ENCODE measurements around the gene ABCC1. TPM values are rescaled to one million over a fixed set of nuclear protein-coding genes. Genes with fewer than 3 reads are reported as not detected.

The ABCC1 gene
- total RNA-seq, 6 donors from 2014 or later: 35.4 to 106 (median 44.8) TPM

DNA sequence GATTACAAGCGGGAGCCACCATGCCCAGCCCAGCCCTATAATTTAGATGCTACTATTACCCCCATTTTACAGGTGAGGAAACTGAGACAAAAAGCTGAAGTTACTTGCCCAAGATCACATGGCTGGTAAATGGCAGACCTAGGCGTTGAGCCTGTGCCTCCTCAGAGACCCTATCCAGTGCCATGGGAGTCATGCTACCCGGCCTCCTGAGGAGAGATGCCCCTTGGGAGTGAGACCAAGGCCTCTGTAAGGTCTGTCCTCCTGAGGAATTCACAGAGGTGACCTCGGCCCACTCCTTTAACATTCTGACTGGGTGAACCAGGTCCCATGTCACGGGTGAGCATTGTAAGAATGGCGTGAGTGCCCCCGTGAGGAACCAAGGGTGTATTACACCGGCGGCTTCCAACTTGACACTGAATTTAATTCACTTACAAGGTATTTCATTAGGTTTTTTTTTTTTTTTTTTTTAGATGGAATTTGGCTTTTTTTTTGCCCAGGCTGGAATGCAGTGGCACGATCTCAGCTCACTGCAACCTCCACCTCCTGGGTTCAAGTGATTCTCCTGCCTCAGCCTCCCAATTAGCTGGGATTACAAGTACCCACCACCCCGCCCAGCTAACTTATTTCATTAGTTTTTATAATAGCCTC lies 178.2 kb downstream of the ABCC1 start:
- WGBS, 2 donors: 28 to 36% methylated on average over 9 to 11 of the region's 11 CpGs
- DNase-seq: peak in 1 of 2 donors; percentile 68
- Histone ChIP-seq H3K36me3 (peaks cover under 1 to 73% (median 42%) of the 10 kb centered on the region in 4 donors), H3K27ac (peak overlapping the region in 1 of 4 donors; percentile 52), H3K4me3 (no peak overlapping the region), H3K27me3 (no peaks in the 10 kb centered on the region), H3K4me1 (peaks cover 0 to 6% (median 0%) of the 10 kb centered on the region in 4 donors), H3K9me3 (peaks cover 0 to 8% (median 6%) of the 10 kb centered on the region in 4 donors)
- ATAC-seq (ENCODE audit: low FRiP score in 2 of 2): peak; percentile 84 to 90
- TF ChIP-seq, protein P1, sequence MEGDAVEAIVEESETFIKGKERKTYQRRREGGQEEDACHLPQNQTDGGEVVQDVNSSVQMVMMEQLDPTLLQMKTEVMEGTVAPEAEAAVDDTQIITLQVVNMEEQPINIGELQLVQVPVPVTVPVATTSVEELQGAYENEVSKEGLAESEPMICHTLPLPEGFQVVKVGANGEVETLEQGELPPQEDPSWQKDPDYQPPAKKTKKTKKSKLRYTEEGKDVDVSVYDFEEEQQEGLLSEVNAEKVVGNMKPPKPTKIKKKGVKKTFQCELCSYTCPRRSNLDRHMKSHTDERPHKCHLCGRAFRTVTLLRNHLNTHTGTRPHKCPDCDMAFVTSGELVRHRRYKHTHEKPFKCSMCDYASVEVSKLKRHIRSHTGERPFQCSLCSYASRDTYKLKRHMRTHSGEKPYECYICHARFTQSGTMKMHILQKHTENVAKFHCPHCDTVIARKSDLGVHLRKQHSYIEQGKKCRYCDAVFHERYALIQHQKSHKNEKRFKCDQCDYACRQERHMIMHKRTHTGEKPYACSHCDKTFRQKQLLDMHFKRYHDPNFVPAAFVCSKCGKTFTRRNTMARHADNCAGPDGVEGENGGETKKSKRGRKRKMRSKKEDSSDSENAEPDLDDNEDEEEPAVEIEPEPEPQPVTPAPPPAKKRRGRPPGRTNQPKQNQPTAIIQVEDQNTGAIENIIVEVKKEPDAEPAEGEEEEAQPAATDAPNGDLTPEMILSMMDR (IDR thresholded peaks at IDR 0.05): peak; percentile 72 to 88 (median 82)
- no peak for TF ChIP-seq POLR2AphosphoS5 (IDR thresholded peaks at IDR 0.05)
- TF ChIP-seq EP300 (IDR thresholded peaks at IDR 0.05): no peak
- no peak for TF ChIP-seq POLR2A (IDR thresholded peaks at IDR 0.05)

DNA sequence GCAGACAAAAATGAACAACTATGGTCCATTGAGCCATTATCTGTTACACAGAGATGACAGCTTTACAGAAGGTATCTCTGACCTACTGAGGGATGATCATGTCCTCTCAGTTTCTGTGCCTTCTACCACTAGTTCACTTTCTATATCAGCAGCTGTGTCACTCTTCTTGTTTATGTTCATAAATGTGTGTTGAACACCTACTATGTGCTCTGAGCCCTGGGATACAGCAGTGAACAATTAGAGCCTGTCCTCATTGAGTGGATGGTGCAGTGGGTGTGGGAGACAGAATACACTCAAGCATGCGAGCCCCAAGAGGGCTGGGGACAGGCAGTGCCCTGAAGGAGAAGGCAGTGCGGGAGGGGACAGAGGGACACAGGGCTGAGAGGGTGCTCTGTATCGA lies 181.8 kb downstream of the ABCC1 start:
- TF ChIP-seq POLR2AphosphoS5 (IDR thresholded peaks at IDR 0.05) (no peak), EP300 (IDR thresholded peaks at IDR 0.05) (no peak), POLR2A (IDR thresholded peaks at IDR 0.05) (no peak)
- TF ChIP-seq, protein P1 (IDR thresholded peaks at IDR 0.05): no peak
- H3K27ac ChIP-seq: no peak overlapping the region
- WGBS, 2 donors: 90 to 100% methylated on average over 3 of the region's 3 CpGs
- H3K4me3 ChIP-seq: no peak overlapping the region
- H3K9me3 ChIP-seq: no peaks in the 10 kb centered on the region
- H3K4me1 ChIP-seq: peaks cover 0 to 6% (median 0%) of the 10 kb centered on the region in 4 donors
- H3K36me3 ChIP-seq: peaks cover 5 to 76% (median 53%) of the 10 kb centered on the region in 4 donors
- ATAC-seq (ENCODE audit: low FRiP score in 2 of 2) (no peak), DNase-seq (no peak)
- no peaks in the 10 kb centered on the region for H3K27me3 ChIP-seq

GRCh38 chr16:16131659-16132058 lies 182.2 kb downstream of the ABCC1 start:
- peaks cover 0 to 6% (median 0%) of the 10 kb centered on the region in 4 donors for H3K4me1 ChIP-seq

GRCh38 chr16:16133943-16134604 lies 184.7 kb downstream of the ABCC1 start:
- peak in 1 of 2 donors; percentile 58 for DNase-seq
- Histone ChIP-seq H3K27ac (no peak overlapping the region), H3K4me1 (no peaks in the 10 kb centered on the region), H3K4me3 (no peak overlapping the region), H3K27me3 (no peaks in the 10 kb centered on the region), H3K9me3 (no peaks in the 10 kb centered on the region), H3K36me3 (peaks cover 12 to 93% (median 77%) of the 10 kb centered on the region in 4 donors)
- ATAC-seq (ENCODE audit: low FRiP score in 2 of 2): no peak
- TF ChIP-seq EP300 (IDR thresholded peaks at IDR 0.05) (no peak), POLR2AphosphoS5 (IDR thresholded peaks at IDR 0.05) (no peak), POLR2A (IDR thresholded peaks at IDR 0.05) (no peak)
- TF ChIP-seq, protein P1 (IDR thresholded peaks at IDR 0.05): no peak
- WGBS, 2 donors: 96 to 97% methylated on average over 20 to 21 of the region's 21 CpGs

More at GRCh38 chr16:16131659-16132058, 182.2 kb downstream of the ABCC1 start:
- Histone ChIP-seq H3K4me3 (no peak overlapping the region), H3K9me3 (no peaks in the 10 kb centered on the region), H3K36me3 (peaks cover 6 to 76% (median 57%) of the 10 kb centered on the region in 4 donors), H3K27me3 (no peaks in the 10 kb centered on the region), H3K27ac (no peak overlapping the region)
- TF ChIP-seq, protein P1 (IDR thresholded peaks at IDR 0.05): no peak
- TF ChIP-seq POLR2A (IDR thresholded peaks at IDR 0.05): no peak
- TF ChIP-seq EP300 (IDR thresholded peaks at IDR 0.05): no peak
- TF ChIP-seq POLR2AphosphoS5 (IDR thresholded peaks at IDR 0.05): no peak
- DNase-seq (no peak), ATAC-seq (ENCODE audit: low FRiP score in 2 of 2) (no peak)
- 96% methylated on average over 13 to 15 of the region's 15 CpGs for WGBS, 2 donors
